NCI-H510A (cell line): ENCODE results near the gene PRKAG2.

Experiments
- DNase-seq: peaks from one replicate; lab custom pipeline; 2025; lab: John Stamatoyannopoulos, UW

Gene PRKAG2

DNA sequence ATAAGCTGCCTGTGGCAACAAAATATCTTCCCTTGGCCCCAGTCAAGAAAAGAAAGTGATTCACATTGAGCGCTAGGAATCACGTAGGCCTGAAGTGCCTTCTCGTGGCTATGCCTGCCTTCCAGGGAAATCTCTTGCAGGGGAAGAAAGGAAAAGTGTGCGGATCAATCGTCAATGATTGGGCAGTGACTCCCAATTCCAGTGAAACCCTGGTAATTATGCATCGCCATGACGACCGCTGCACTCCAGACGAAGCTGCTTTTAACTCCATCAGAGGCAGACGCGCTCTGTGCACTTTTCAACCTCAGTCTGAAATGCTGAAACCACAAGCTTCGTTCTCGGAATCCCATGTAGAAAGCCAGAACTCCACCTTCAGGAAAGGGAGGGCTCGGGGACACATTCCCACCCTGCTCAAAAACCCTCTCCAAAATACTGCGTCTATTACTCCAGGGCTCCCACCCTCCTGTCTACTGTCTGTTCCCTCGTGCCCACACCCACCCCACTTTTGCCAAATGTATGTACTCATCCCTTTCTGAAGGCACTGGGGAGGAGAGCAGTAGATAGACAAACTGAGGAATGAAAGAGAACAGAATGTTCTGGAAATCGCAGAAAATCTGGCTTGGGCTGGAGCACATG is 24.2 kb upstream of the PRKAG2 start:
- no peak for DNase-seq

- DNase-seq = no peak
Observed at GRCh38 chr7:151900591-151900985, 23.7 kb upstream of the PRKAG2 start.

GRCh38 chr7:151899513-151900360 is 22.8 kb upstream of the PRKAG2 start:
- DNase-seq = no peak

- no peak for DNase-seq
Observed at GRCh38 chr7:151897951-151898686, 21.2 kb upstream of the PRKAG2 start.

GRCh38 chr7:151897161-151897731 is 20.3 kb upstream of the PRKAG2 start:
- no peak for DNase-seq

- DNase-seq = no peak
Observed at GRCh38 chr7:151896486-151896885, 19.6 kb upstream of the PRKAG2 start.

DNA sequence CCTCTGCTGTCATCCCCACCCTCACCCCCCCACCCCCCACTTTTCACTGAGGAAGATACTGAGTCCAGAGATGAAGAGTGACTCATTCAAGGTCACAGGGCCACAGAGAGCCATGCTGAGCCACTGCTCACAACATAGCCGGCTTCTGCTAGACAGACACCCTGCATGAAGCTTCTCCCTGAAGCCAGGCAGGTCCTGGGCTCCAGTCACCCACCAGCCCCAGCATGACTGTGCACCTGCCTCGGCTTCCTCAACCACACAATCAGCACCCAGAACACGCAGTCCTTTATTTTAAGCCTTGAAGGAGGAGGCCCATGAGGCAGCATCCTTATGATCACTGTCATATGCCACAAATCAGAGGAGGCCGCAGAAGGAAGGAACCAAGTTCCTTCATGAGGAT is 19.2 kb upstream of the PRKAG2 start:
- DNase-seq = no peak

DNA sequence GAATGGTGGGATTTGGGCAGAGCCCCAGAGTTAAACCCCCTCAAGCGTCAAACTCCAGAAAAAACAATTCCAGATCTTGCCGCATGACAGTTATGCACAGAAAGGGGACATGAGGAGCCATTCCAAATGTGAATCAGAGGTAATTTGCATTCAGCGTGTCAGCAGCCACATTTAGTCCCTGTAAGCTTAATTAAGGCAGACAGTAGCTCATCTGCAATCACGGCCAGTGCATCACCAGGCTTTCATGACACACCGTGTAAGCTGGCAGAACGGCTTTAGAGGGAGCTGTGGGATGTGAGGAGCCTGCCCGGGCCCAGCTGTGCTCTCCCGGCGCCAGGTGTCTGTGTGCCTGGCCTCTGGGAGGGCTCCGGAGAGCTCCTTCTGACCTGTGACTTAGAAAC is 18.7 kb upstream of the PRKAG2 start:
- no peak for DNase-seq

DNA sequence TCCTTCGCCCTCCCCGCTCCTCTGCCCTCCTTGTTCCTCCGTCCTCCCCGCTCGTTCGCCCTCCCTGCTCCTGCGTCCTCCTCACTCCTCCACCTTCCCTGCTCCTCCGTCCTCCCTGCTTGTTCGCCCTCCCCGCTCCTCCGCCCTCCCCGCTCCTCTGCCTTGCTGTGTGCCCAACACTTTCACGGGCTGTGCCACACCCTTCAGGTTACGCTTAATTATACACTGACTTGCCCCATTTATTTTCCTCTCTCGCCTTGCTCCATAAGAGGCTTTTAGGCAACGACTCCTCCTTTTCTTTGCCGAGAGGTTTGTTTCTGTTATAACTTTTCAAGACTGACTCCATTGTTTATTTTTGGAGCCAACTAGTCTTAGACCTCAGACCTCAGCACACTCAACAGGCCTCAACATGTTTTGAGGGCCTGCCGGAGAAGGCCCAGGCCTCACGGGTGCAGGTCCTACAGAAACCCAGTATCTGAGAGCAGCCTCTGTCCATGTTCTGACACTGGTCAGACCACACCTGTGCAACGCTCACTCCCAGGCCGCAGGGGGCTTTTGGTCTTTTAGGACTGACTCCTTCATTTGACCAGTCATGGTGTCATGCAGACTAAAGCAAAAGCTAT is 18.2 kb upstream of the PRKAG2 start:
- no peak for DNase-seq

GRCh38 chr7:151894111-151895007 is 17.4 kb upstream of the PRKAG2 start:
- no peak for DNase-seq

GRCh38 chr7:151893405-151893923 is 16.5 kb upstream of the PRKAG2 start:
- DNase-seq = no peak

- DNase-seq = no peak
Observed at GRCh38 chr7:151891753-151892152, 14.8 kb upstream of the PRKAG2 start.

DNA sequence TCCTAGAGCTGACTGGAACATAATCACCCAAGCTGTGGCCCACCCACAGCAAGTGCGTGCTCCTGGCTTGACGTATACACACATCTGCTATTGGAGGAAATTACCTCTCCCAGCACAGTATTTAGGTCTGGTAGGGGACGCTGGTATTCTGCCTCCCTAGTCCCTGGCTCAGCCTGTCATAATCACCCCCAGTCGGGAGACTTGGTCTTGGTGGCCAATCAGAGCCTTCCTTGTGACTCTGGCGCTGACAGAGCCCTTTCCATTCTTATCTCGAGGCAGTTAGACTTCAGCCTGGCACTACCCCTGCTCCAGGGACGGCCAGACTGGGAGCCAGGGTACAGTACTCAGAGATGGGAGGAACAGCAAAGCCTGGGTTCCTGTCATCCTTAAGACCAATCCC is 14.3 kb upstream of the PRKAG2 start:
- DNase-seq = no peak

DNA sequence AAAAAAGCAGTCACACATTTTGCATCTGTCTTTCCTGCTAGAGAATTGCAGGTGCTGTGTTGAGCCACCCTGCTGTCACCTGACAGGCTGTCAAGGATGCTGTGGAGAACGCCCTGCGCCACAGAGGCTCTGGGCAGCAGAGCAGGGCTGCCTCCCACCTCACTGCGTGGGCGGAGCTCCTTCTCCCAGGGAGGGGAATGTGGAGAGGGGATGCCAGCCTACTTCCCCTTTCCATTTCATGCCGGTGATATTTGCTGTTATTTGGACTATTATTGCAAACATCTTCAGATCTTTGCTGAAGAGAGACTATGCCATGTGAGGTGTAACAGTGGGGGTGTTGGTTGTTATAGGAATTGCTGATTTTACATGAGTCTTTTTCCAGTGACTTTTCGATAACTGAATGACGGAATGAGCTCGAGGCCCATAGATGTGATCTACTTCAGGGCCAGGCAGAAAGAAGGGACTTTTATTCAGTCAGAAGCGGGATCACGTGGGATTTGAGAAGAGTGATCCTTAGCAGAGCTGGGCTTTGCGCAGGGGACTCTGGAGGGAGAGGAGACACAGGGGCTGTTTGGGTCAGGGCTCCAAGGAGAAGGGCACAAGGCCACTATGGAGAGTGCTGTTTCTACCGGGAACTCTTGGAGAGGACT is 13.6 kb upstream of the PRKAG2 start:
- DNase-seq = peak; percentile 23

GRCh38 chr7:151889406-151890354 is 12.8 kb upstream of the PRKAG2 start:
- DNase-seq = no peak

DNA sequence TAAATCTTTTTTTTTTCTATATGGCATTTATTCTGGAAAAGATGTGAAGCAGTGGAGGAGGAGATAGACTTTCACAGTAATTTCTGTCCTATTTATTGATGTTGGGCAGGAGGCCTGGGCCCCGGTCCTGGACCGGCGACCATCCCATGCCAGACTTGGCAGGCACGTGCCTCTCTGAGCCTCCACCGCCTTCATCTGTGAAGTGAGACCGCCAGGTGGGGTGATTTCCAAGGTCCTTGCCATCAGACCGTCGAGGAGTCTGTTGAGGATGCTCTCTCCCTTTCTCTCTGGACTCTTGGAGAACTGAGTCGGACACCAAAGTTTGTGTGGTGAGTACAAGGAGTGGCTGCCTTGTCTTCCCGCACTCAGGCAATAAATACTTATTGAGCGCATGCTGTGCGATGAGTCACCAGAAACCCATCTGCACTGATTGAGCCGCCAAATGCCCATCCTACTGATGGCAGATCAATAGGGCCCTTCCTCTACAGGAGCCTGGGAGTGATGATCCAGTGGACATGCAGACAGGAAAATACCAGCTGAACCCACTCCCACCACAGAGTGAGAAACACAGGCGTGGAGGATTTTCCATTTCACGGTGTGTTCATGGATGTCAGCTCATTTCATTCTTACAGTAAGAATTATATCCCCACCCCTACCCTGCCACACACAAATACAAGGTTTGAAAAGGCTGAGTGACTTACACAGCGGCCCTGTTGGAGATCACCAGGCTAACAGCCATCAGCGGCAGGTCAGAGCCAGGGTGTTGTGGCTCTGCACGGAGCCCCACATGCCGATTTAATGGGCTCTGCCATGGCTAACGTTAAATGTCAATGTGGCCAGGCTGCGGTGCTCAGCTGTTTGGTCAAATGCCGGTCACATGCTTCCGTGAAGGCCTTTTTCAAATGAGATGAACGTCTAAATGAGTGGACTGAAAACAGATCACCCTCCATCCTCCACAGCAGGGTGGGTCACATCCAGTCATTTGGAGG is 11.5 kb upstream of the PRKAG2 start:
- DNase-seq = no peak

- no peak for DNase-seq
Observed at GRCh38 chr7:151886783-151887182, 9.9 kb upstream of the PRKAG2 start.

- no peak for DNase-seq
Observed at GRCh38 chr7:151885202-151885580, 8.3 kb upstream of the PRKAG2 start.
